ENCODE data around the gene SYNE4.
"Not testable (repeated sequence)": the region's sequence is repeated elsewhere in the genome, so short reads cannot be mapped to it uniquely, and the experiment has no call there.

Gene SYNE4

GRCh38 chr19:35987571-35987896, 21.1 kb downstream of the SYNE4 start:
- DNase-seq (ENCODE audit: low read depth), result no peak
- TF ChIP-seq, protein P1, sequence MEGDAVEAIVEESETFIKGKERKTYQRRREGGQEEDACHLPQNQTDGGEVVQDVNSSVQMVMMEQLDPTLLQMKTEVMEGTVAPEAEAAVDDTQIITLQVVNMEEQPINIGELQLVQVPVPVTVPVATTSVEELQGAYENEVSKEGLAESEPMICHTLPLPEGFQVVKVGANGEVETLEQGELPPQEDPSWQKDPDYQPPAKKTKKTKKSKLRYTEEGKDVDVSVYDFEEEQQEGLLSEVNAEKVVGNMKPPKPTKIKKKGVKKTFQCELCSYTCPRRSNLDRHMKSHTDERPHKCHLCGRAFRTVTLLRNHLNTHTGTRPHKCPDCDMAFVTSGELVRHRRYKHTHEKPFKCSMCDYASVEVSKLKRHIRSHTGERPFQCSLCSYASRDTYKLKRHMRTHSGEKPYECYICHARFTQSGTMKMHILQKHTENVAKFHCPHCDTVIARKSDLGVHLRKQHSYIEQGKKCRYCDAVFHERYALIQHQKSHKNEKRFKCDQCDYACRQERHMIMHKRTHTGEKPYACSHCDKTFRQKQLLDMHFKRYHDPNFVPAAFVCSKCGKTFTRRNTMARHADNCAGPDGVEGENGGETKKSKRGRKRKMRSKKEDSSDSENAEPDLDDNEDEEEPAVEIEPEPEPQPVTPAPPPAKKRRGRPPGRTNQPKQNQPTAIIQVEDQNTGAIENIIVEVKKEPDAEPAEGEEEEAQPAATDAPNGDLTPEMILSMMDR (conservative IDR thresholded peaks at IDR 0.05; ENCODE audit: low read depth, low read length), result peak; percentile 3
- no peak overlapping the region for H3K4me3 ChIP-seq (ENCODE audit: low read depth, low read length)

GRCh38 chr19:35986664-35987570, 21.7 kb downstream of the SYNE4 start:
- DNase-seq (ENCODE audit: low read depth), result no peak
- TF ChIP-seq, protein P1 (conservative IDR thresholded peaks at IDR 0.05; ENCODE audit: low read depth, low read length), result no peak
- peak overlapping the region; percentile 34 for H3K4me3 ChIP-seq (ENCODE audit: low read depth, low read length)

- DNase-seq (ENCODE audit: low read depth), result no peak
- TF ChIP-seq, protein P1 (conservative IDR thresholded peaks at IDR 0.05; ENCODE audit: low read depth, low read length), result no peak
- no peak overlapping the region for H3K4me3 ChIP-seq (ENCODE audit: low read depth, low read length)
Measured at GRCh38 chr19:35986111-35986510, 22.5 kb downstream of the SYNE4 start.

- TF ChIP-seq, protein P1 (conservative IDR thresholded peaks at IDR 0.05; ENCODE audit: low read depth, low read length), result no peak
- no peak overlapping the region for H3K4me3 ChIP-seq (ENCODE audit: low read depth, low read length)
- no peak for DNase-seq (ENCODE audit: low read depth)
Measured at GRCh38 chr19:35983177-35983576, 25.4 kb downstream of the SYNE4 start.

GRCh38 chr19:35980997-35981396, 27.6 kb downstream of the SYNE4 start:
- not testable (repeated sequence) for DNase-seq (ENCODE audit: low read depth); H3K4me3 ChIP-seq (ENCODE audit: low read depth, low read length)

GRCh38 chr19:35978832-35979365, 29.7 kb downstream of the SYNE4 start:
- TF ChIP-seq, protein P1 (conservative IDR thresholded peaks at IDR 0.05; ENCODE audit: low read depth, low read length), result no peak
- H3K4me3 ChIP-seq (ENCODE audit: low read depth, low read length), result no peak overlapping the region
- DNase-seq (ENCODE audit: low read depth), result no peak

DNA sequence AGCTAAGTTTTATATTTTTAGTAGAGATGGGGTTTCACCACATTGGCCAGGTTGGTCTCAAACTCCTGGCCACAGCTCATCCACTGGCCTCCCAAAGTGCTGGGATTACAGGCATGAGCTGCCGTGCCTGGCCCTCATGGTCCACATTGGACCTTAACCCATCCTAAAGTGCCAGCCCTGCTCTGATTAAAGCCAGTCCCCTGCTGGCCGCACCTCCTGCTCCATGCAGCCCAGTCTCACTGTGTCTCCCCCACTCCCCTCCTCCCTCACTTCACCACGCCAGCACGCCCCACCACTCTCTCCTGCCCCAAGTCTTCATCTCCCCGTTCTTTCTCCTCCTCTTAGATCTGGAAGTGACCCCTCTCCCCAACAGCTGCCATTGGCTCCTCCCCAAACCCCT, 30.3 kb downstream of the SYNE4 start:
- TF ChIP-seq, protein P1 (conservative IDR thresholded peaks at IDR 0.05; ENCODE audit: low read depth, low read length), result no peak
- no peak for DNase-seq (ENCODE audit: low read depth)

More for the DNA sequence above, 30.3 kb downstream of the SYNE4 start:
- H3K4me3 ChIP-seq (ENCODE audit: low read depth, low read length), result no peak overlapping the region

All from choroid plexus epithelial cell (primary cell).